Transverse colon (tissue), 4 donors: ENCODE measurements around the gene DDR2. TPM values are rescaled to one million over a fixed set of nuclear protein-coding genes. Genes with fewer than 3 reads are reported as not detected.

Source experiments
- DNase-seq: peaks from one replicate; pipeline ENCODE4 v3.0.0-alpha.2; 2019
- H3K27ac ChIP-seq, 4 donors: fragments of 200-600 bp; sonication (generic); 2 replicates each; pipeline ENCODE4 v1.5.1; 2016 to 2018; ENCODE audit warnings: inconsistent platforms in 4 of 4
- H3K27me3 ChIP-seq: fragments of 200-600 bp; sonication (generic); 2 replicates; pipeline ENCODE4 v1.5.1; 2017; ENCODE audit warnings: inconsistent platforms
- H3K36me3 ChIP-seq, 4 donors: fragments of 200-600 bp; sonication (generic); 2 replicates each; pipeline ENCODE4 v1.5.1; 2017 to 2019; ENCODE audit warnings: inconsistent platforms in 4 of 4
- H3K4me1 ChIP-seq, 4 donors: fragments of 200-600 bp; sonication (generic); 2 replicates each; pipeline ENCODE4 v1.5.1; 2017 to 2020; ENCODE audit warnings: inconsistent platforms in 4 of 4
- H3K4me3 ChIP-seq, 4 donors: fragments of 200-600 bp; sonication (generic); 1 replicate in 1 of 4; 2 replicates in 3 of 4; pipeline versions ENCODE4 v1.5.1 to v1.6.1; 2017 to 2019; ENCODE audit warnings: inconsistent platforms in 4 of 4
- H3K9me3 ChIP-seq, 2 donors: fragments of 200-600 bp; sonication (generic); 2 replicates each; pipeline ENCODE4 v1.5.1; 2017 to 2019; ENCODE audit warnings: inconsistent platforms in 2 of 2
- CTCF ChIP-seq, 5 experiments: fragments of 200-600 bp in 3 of 5; fragments of 450-650 bp in 2 of 5; sonication (generic) in 3 of 5; IDR thresholded peaks; 1 replicate in 2 of 5; 2 replicates in 3 of 5; pipeline ENCODE4 v1.5.1; 2016 to 2017; ENCODE audit warnings: antibody characterized with exemption in 5 of 5, inconsistent platforms in 3 of 5, mild to moderate bottlenecking in 2 of 5, moderate library complexity in 1 of 5
- EP300 ChIP-seq: sonication (generic); formaldehyde crosslinking; IDR thresholded peaks from one replicate; pipeline ENCODE4 v1.6.1; 2017; ENCODE audit warnings: antibody characterized with exemption, low read depth
- POLR2A ChIP-seq: fragments of 450-650 bp; IDR thresholded peaks from one replicate; pipeline ENCODE4 v1.6.1; 2016; ENCODE audit warnings: antibody characterized with exemption, mild to moderate bottlenecking, moderate library complexity
- POLR2AphosphoS5 ChIP-seq, 3 donors: sonication (generic); formaldehyde crosslinking; IDR thresholded peaks; one replicate each; pipeline ENCODE4 v1.6.1; 2016; ENCODE audit warnings: antibody characterized with exemption in 3 of 3
- WGBS, 2 donors: methylation state at CpG; one replicate each; pipeline ENCODE4 v1.1.5; 2018; ENCODE audit warnings: low coverage in 1 of 2; 5-methylcytosine and 5-hydroxymethylcytosine counted together
- in situ Hi-C, 4 donors: fragments of 200-750 bp; cut with MboI; loops; one replicate each; pipeline versions ENCODE4 v1.15.0 to v1.15.1; 2017; ENCODE audit warnings: low sequenced_read_pairs in 3 of 4, low pct_ligation_motif_present in 1 of 4, low pct_unique_long_range_greater_than_20kb in 1 of 4
- intact Hi-C: fragments of 100-400 bp; cut with DNase I; formaldehyde crosslinking; loops from one replicate; pipeline ENCODE4 v1.15.1; 2023; ENCODE audit warnings: low total_unique reads
- total RNA-seq, 4 donors: library from RNA; depleted of rRNA; stranded (reverse); fragments of >200 nt; gene quantifications; one replicate each; pipeline ENCODE4 v1.1.0, GENCODE V29; 2016

Gene DDR2
- total RNA-seq, 4 donors from 2014 or later, result 33.3 to 54.1 (median 42.2) TPM

GRCh38 chr1:162706606-162707005 lies 74.3 kb downstream of the DDR2 start:
- peak overlapping the region in 2 of 4 donors; percentile 22 to 83 for H3K27ac ChIP-seq
- H3K9me3 ChIP-seq, result no peaks in the 10 kb centered on the region
- TF ChIP-seq POLR2AphosphoS5 (IDR thresholded peaks at IDR 0.05) (no peak), POLR2A (no peak), CTCF (IDR thresholded peaks at IDR 0.05) (no peak), EP300 (no peak)
- no peaks in the 10 kb centered on the region for H3K27me3 ChIP-seq
- DNase-seq, result no peak
- in situ Hi-C loops, result no loop called here
- peaks cover 13 to 30% (median 20%) of the 10 kb centered on the region in 4 donors for H3K4me1 ChIP-seq
- no peaks in the 10 kb centered on the region for H3K36me3 ChIP-seq
- intact Hi-C loops, result no loop called here
- H3K4me3 ChIP-seq, result no peak overlapping the region
- 85% methylated on average over 3 of the region's 3 CpGs; no CpG with 5 or more reads in 1 of the 2 donors for WGBS, 2 donors

- 88% methylated on average over 3 of the region's 3 CpGs; no CpG with 5 or more reads in 1 of the 2 donors for WGBS, 2 donors
- H3K4me1 ChIP-seq, result peaks cover 13 to 29% (median 22%) of the 10 kb centered on the region in 4 donors
- intact Hi-C loops, result no loop called here
- no peaks in the 10 kb centered on the region for H3K9me3 ChIP-seq
- in situ Hi-C loops, result no loop called here
- no peaks in the 10 kb centered on the region for H3K36me3 ChIP-seq
- no peak overlapping the region for H3K4me3 ChIP-seq
- TF ChIP-seq EP300 (no peak), CTCF (IDR thresholded peaks at IDR 0.05) (no peak), POLR2A (no peak), POLR2AphosphoS5 (IDR thresholded peaks at IDR 0.05) (no peak)
- no peak for DNase-seq
- peak overlapping the region; percentile 69 to 83 (median 76) for H3K27ac ChIP-seq
- H3K27me3 ChIP-seq, result no peaks in the 10 kb centered on the region
These were observed 76.0 kb downstream of the DDR2 start for GRCh38 chr1:162708286-162708685.

GRCh38 chr1:162709132-162709860 lies 77.0 kb downstream of the DDR2 start:
- Histone ChIP-seq H3K27me3 (no peaks in the 10 kb centered on the region), H3K4me3 (no peak overlapping the region), H3K4me1 (peaks cover 13 to 29% (median 22%) of the 10 kb centered on the region in 4 donors), H3K9me3 (no peaks in the 10 kb centered on the region), H3K27ac (peak overlapping the region; percentile 69 to 83 (median 76)), H3K36me3 (no peaks in the 10 kb centered on the region)
- intact Hi-C loops (no loop called here), in situ Hi-C loops (no loop called here)
- 79 to 92% methylated on average over 3 to 4 of the region's 4 CpGs for WGBS, 2 donors
- DNase-seq, result no peak
- TF ChIP-seq POLR2A (no peak), EP300 (no peak), POLR2AphosphoS5 (IDR thresholded peaks at IDR 0.05) (no peak), CTCF (IDR thresholded peaks at IDR 0.05) (no peak)

GRCh38 chr1:162709870-162710269 lies 77.6 kb downstream of the DDR2 start:
- in situ Hi-C loops, result no loop called here
- Histone ChIP-seq H3K4me1 (peaks cover 13 to 28% (median 19%) of the 10 kb centered on the region in 4 donors), H3K4me3 (no peak overlapping the region), H3K27me3 (no peaks in the 10 kb centered on the region), H3K9me3 (no peaks in the 10 kb centered on the region), H3K27ac (peak overlapping the region; percentile 69 to 83 (median 76)), H3K36me3 (no peaks in the 10 kb centered on the region)
- intact Hi-C loops, result no loop called here
- no peak for TF ChIP-seq EP300
- no peak for TF ChIP-seq POLR2A
- no peak for TF ChIP-seq POLR2AphosphoS5 (IDR thresholded peaks at IDR 0.05)
- TF ChIP-seq CTCF (IDR thresholded peaks at IDR 0.05), result no peak
- DNase-seq, result no peak
- 43 to 66% methylated on average over 1 of the region's 1 CpG for WGBS, 2 donors
